IMR-90 (cell line): ENCODE results near the gene RPL15. TPM values are rescaled to one million over a fixed set of nuclear protein-coding genes. Genes with fewer than 3 reads are reported as not detected.

Experiments
- ATAC-seq: fragments of 200-7000 bp; cut with Tn5 transposase; 2 replicates; pipeline ENCODE4 v1.9.1; 2020; ENCODE audit warnings: low read depth, mild to moderate bottlenecking, moderate library complexity
- BruUV-seq: library from RNA; stranded (reverse); fragments of 400-500 nt; replicated peaks from 2 replicates; lab custom pipeline; 2021; lab: Mats Ljungman, UMichigan
- CTCF ChIA-PET: fragments of 300-600 bp; formaldehyde crosslinking; extraction: SDS; loops from one replicate; lab custom pipeline; 2021; ENCODE audit warnings: antibody characterized with exemption; lab: Yijun Ruan, JAX
- POLR2A ChIA-PET: fragments of 300-600 bp; sonication (Branson Sonifier 250); formaldehyde crosslinking; loops from one replicate; lab custom pipeline; 2022; ENCODE audit warnings: antibody characterized with exemption; ENCODE audit not compliant: unreplicated experiment; lab: Charles Lee
- DNase-seq: peaks from one replicate; pipeline ENCODE4 v3.0.0; 2013
- H2AFZ ChIP-seq: replicated peaks from 2 replicates; pipeline ENCODE3; 2013; ENCODE audit warnings: low read length, mild to moderate bottlenecking; ENCODE audit not compliant: poor library complexity
- H2AK5ac ChIP-seq: 2 replicates; pipeline ENCODE4 v1.6.1; 2013; ENCODE audit warnings: low read depth, low read length, inconsistent platforms
- H2AK9ac ChIP-seq: replicated peaks from 2 replicates; pipeline ENCODE3; 2013; ENCODE audit warnings: mild to moderate bottlenecking, low read depth, low read length, moderate library complexity; ENCODE audit not compliant: poor library complexity
- H2BK120ac ChIP-seq: 2 replicates; pipeline ENCODE4 v1.6.1; 2013; ENCODE audit warnings: low read depth, low read length, inconsistent platforms
- H2BK15ac ChIP-seq: 3 replicates; pipeline ENCODE4 v1.6.1; 2013; ENCODE audit warnings: low read depth, low read length, inconsistent platforms
- H2BK20ac ChIP-seq: 2 replicates; pipeline ENCODE4 v1.6.1; 2013; ENCODE audit warnings: low read depth, mild to moderate bottlenecking, inconsistent platforms, low read length, moderate library complexity
- H2BK5ac ChIP-seq: 2 replicates; pipeline ENCODE4 v1.6.1; 2013; ENCODE audit warnings: mild to moderate bottlenecking, low read depth, low read length, inconsistent platforms; ENCODE audit not compliant: poor library complexity, severe bottlenecking
- H3K14ac ChIP-seq: replicated peaks from 2 replicates; pipeline ENCODE4 v1.6.1; 2013; ENCODE audit warnings: low read depth, low read length, inconsistent platforms
- H3K18ac ChIP-seq: 2 replicates; pipeline ENCODE4 v1.6.1; 2013; ENCODE audit warnings: low read depth, low read length, control low read depth
- H3K23ac ChIP-seq: 2 replicates; pipeline ENCODE4 v1.6.1; 2013; ENCODE audit warnings: low read depth, low read length, inconsistent platforms
- H3K27ac ChIP-seq: 2 replicates; pipeline ENCODE4 v1.5.1; 2013; ENCODE audit warnings: mild to moderate bottlenecking, control low read depth, low read length; ENCODE audit not compliant: insufficient read depth
- H3K27me3 ChIP-seq: 2 replicates; pipeline ENCODE4 v1.6.1; 2013; ENCODE audit warnings: low read length; ENCODE audit not compliant: control insufficient read depth, insufficient read depth
- H3K36me3 ChIP-seq: 2 replicates; pipeline ENCODE4 v1.6.1; 2013; ENCODE audit warnings: low read length, mixed read lengths; ENCODE audit not compliant: control insufficient read depth, insufficient read depth
- H3K4ac ChIP-seq: 2 replicates; pipeline ENCODE4 v1.6.1; 2013; ENCODE audit warnings: low read depth, low read length, inconsistent platforms
- H3K4me1 ChIP-seq: 2 replicates; pipeline ENCODE4 v1.6.1; 2013; ENCODE audit warnings: low read length, mixed read lengths; ENCODE audit not compliant: control insufficient read depth, insufficient read depth
- H3K4me2 ChIP-seq: 2 replicates; pipeline ENCODE4 v1.6.1; 2013; ENCODE audit warnings: low read depth, mild to moderate bottlenecking, control low read depth, low read length, moderate library complexity
- H3K4me3 ChIP-seq: 2 replicates; pipeline ENCODE4 v1.5.1; 2013; ENCODE audit warnings: low read depth, mild to moderate bottlenecking, control low read depth, low read length, moderate library complexity; ENCODE audit not compliant: insufficient read depth
- H3K56ac ChIP-seq: 2 replicates; pipeline ENCODE4 v1.6.1; 2013; ENCODE audit warnings: low read length, inconsistent platforms; ENCODE audit not compliant: insufficient read depth; ENCODE audit errors: extremely low read depth
- H3K79me1 ChIP-seq, 2 experiments: 2 replicates each; pipeline ENCODE4 v1.6.1; 2013; ENCODE audit warnings: low read length in 2 of 2, inconsistent platforms in 1 of 2, low read depth in 1 of 2
- H3K9ac ChIP-seq: 2 replicates; pipeline ENCODE4 v1.6.1; 2013; ENCODE audit warnings: low read depth, low read length, control low read depth
- H3K9me1 ChIP-seq: 2 replicates; pipeline ENCODE4 v1.6.1; 2013; ENCODE audit warnings: low read length, inconsistent platforms; ENCODE audit not compliant: insufficient read depth
- H3K9me3 ChIP-seq: 2 replicates; pipeline ENCODE4 v1.6.1; 2013; ENCODE audit warnings: low read length; ENCODE audit not compliant: control insufficient read depth, insufficient read depth
- H4K20me1 ChIP-seq: 2 replicates; pipeline ENCODE4 v1.6.1; 2013; ENCODE audit warnings: low read length, inconsistent platforms; ENCODE audit not compliant: insufficient read depth
- H4K5ac ChIP-seq: 2 replicates; pipeline ENCODE4 v1.6.1; 2013; ENCODE audit warnings: mild to moderate bottlenecking, low read depth, low read length, control low read depth
- H4K8ac ChIP-seq, 2 experiments: 2 replicates each; pipeline ENCODE4 v1.6.1; 2013; ENCODE audit warnings: low read depth in 2 of 2, low read length in 2 of 2, control low read depth in 1 of 2, inconsistent platforms in 1 of 2
- H4K91ac ChIP-seq: 2 replicates; pipeline ENCODE4 v1.6.1; 2013; ENCODE audit warnings: low read depth, low read length, inconsistent platforms; ENCODE audit not compliant: insufficient read depth
- BHLHE40 ChIP-seq: fragments of 150-350 bp; IDR thresholded peaks from 2 replicates; pipeline ENCODE4 v1.6.1; 2016; ENCODE audit warnings: mild to moderate bottlenecking, low read depth, low read length
- CEBPB ChIP-seq: IDR thresholded peaks from 2 replicates; pipeline ENCODE4 v1.6.1; 2012; ENCODE audit warnings: low read depth, low read length, improper control_type of control experiment
- CHD1 ChIP-seq: IDR thresholded peaks from 2 replicates; pipeline ENCODE4 v1.6.1; 2012; ENCODE audit warnings: low read depth, low read length, improper control_type of control experiment
- ELK1 ChIP-seq: fragments of 150-350 bp; IDR thresholded peaks from 2 replicates; pipeline ENCODE4 v1.6.1; 2016; ENCODE audit warnings: low read depth, mild to moderate bottlenecking, low read length, moderate library complexity, borderline replicate concordance
- FOS ChIP-seq: fragments of 150-350 bp; IDR thresholded peaks from 2 replicates; pipeline ENCODE4 v1.6.1; 2016; ENCODE audit warnings: low read depth, low read length
- MAZ ChIP-seq: IDR thresholded peaks from 2 replicates; pipeline ENCODE4 v1.6.1; 2012; ENCODE audit warnings: low read depth, mild to moderate bottlenecking, low read length, improper control_type of control experiment, moderate library complexity, borderline replicate concordance
- NFE2L2 ChIP-seq: fragments of 150-350 bp; IDR thresholded peaks from 2 replicates; pipeline ENCODE4 v1.6.1; 2016; ENCODE audit warnings: low read depth, mild to moderate bottlenecking, low read length
- POLR2A ChIP-seq: IDR thresholded peaks from 2 replicates; pipeline ENCODE4 v1.6.1; 2012; ENCODE audit warnings: mild to moderate bottlenecking, low read depth, low read length
- RCOR1 ChIP-seq: IDR thresholded peaks from 2 replicates; pipeline ENCODE4 v1.6.1; 2012; ENCODE audit warnings: mild to moderate bottlenecking, low read length, improper control_type of control experiment; ENCODE audit not compliant: insufficient replicate concordance
- RFX5 ChIP-seq: IDR thresholded peaks from 2 replicates; pipeline ENCODE4 v1.8.0; 2012; ENCODE audit warnings: low read depth, mild to moderate bottlenecking, low read length, moderate library complexity
- SMC3 ChIP-seq: fragments of 150-350 bp; IDR thresholded peaks from 2 replicates; pipeline ENCODE4 v1.6.1; 2016; ENCODE audit warnings: low read depth, mild to moderate bottlenecking, antibody characterized with exemption, low read length, moderate library complexity
- dilution Hi-C: fragments of 300-500 bp; cut with HindIII; formaldehyde crosslinking; loops from one replicate; pipeline ENCODE4 v1.14.3; 2018; ENCODE audit warnings: low sequenced_read_pairs; ENCODE audit not compliant: unreplicated experiment
- in situ Hi-C: fragments of 300-500 bp; cut with MboI; formaldehyde crosslinking; loops from 3 replicates; pipeline ENCODE4 v1.14.3; 2019; ENCODE audit warnings: low sequenced_read_pairs, inconsistent platforms, mixed read lengths
- intact Hi-C: fragments of 100-400 bp; cut with micrococcal nuclease; formaldehyde crosslinking; loops from 2 replicates; pipeline ENCODE4 v1.10.0; 2022
- polyA plus RNA-seq, 3 experiments: library from polyadenylated mRNA; depleted of rRNA; stranded (reverse); fragments of >200 nt; gene quantifications; 2 replicates each; pipeline ENCODE4 v1.2.3, GENCODE V29; 2012; ENCODE audit warnings: low replicate concordance in 1 of 3
- total RNA-seq: library from RNA; depleted of rRNA; stranded (reverse); fragments of >200 nt; gene quantifications from 2 replicates; pipeline ENCODE4 v1.2.3, GENCODE V29; 2012

RPL15 gene
- total and polyA plus RNA-seq, 2 of the 4 experiments (the other 2 are of a cell fraction), result 1,419 to 4,701 TPM

GRCh38 chr3:23949784-23950183 is 32.9 kb downstream of the RPL15 start:
- Histone ChIP-seq H4K20me1 (peaks cover 76% of the 10 kb centered on the region), H2AK5ac (no peak overlapping the region), H4K5ac (no peak overlapping the region), H3K14ac (0 out of 2 replicates have a peak overlapping the region, but pooled peaks have one; percentile 11), H3K27ac (no peak overlapping the region), H3K79me1 (peaks cover 29 to 76% of the 10 kb centered on the region in 2 experiments), H2BK120ac (no peak overlapping the region), H3K9me3 (no peaks in the 10 kb centered on the region), H3K4ac (no peak overlapping the region), H3K56ac (no peak overlapping the region), H3K4me2 (peak overlapping the region; percentile 84; the same call in 1 of the 2 replicates), H2BK15ac (no peak overlapping the region; the same call in 2 of the 3 replicates), H2AK9ac (no peak overlapping the region), H3K4me3 (no peak overlapping the region), H3K36me3 (no peaks in the 10 kb centered on the region; the same call in 1 of the 2 replicates), H3K9ac (no peak overlapping the region), H3K9me1 (peaks cover 3% of the 10 kb centered on the region; the same call in 1 of the 2 replicates), H2BK5ac (no peak overlapping the region), H3K27me3 (no peaks in the 10 kb centered on the region), H3K18ac (no peak overlapping the region), H2BK20ac (no peak overlapping the region), H4K91ac (no peak overlapping the region), H3K4me1 (peaks cover 11% of the 10 kb centered on the region), H3K23ac (no peak overlapping the region), H2AFZ (no peak overlapping the region), H4K8ac (no peak overlapping the region)
- ATAC-seq (no peak), DNase-seq (no peak)
- ChIA-PET CTCF (no interaction called here), POLR2A (no interaction called here)
- intact Hi-C loops (loop anchor here (10.0 kb wide), 1 partner anchor 665 kb away; no protein-coding TSS in a partner anchor), dilution Hi-C loops (no loop called here), in situ Hi-C loops (no loop called here)
- TF ChIP-seq FOS, result no peak
- no peak for TF ChIP-seq RFX5
- TF ChIP-seq CHD1, result no peak
- TF ChIP-seq ELK1, result no peak
- TF ChIP-seq BHLHE40, result no peak
- TF ChIP-seq MAZ, result no peak
- no peak for TF ChIP-seq POLR2A
- TF ChIP-seq NFE2L2, result no peak
- no peak for TF ChIP-seq RCOR1
- TF ChIP-seq CEBPB, result no peak
- TF ChIP-seq SMC3, result no peak
- BruUV-seq, result no TSS peak
